Activated CD4-positive, alpha-beta T cell treated with anti-CD3 and anti-CD28 coated beads, Interleukin-2, amount 10 ng/mL, durations not matched to agents 24 days and 14 days (primary cell): ENCODE data around the gene CBX2. TPM values are rescaled to one million over a fixed set of nuclear protein-coding genes. Genes with fewer than 3 reads are reported as not detected.
"Not testable (repeated sequence)": the region's sequence is repeated elsewhere in the genome, so short reads cannot be mapped to it uniquely, and the experiment has no call there.

Experiments
- DNase-seq: peaks from one replicate; pipeline ENCODE4 v3.0.0; 2022
- H3K27ac Mint-ChIP-seq: one replicate; pipeline ENCODE4 v1.8.0; 2022; ENCODE audit warnings: mild to moderate bottlenecking, mixed read lengths
- H3K27me3 Mint-ChIP-seq: one replicate; pipeline ENCODE4 v1.8.0; 2022; ENCODE audit warnings: mixed read lengths
- H3K36me3 Mint-ChIP-seq: one replicate; pipeline ENCODE4 v1.8.0; 2022; ENCODE audit warnings: low read depth, mild to moderate bottlenecking, mixed read lengths
- H3K4me1 Mint-ChIP-seq: one replicate; pipeline ENCODE4 v1.8.0; 2021; ENCODE audit warnings: mixed read lengths
- H3K4me3 Mint-ChIP-seq: one replicate; pipeline ENCODE4 v1.8.0; 2022; ENCODE audit warnings: mild to moderate bottlenecking, moderate library complexity, mixed read lengths
- H3K9me3 Mint-ChIP-seq: one replicate; pipeline ENCODE4 v1.8.0; 2021; ENCODE audit warnings: mixed read lengths
- intact Hi-C: fragments of 100-400 bp; cut with micrococcal nuclease; formaldehyde crosslinking; loops from one replicate; pipeline ENCODE4 v1.15.1; 2023
- total RNA-seq: library from RNA; stranded (reverse); gene quantifications from 2 replicates; pipeline ENCODE4 v1.2.3, GENCODE V29; 2022

Gene CBX2
- total RNA-seq, 1 donor from 2014 or later: 8.2 TPM

GRCh38 chr17:79749156-79749815, 28.7 kb upstream of the CBX2 start:
- DNase-seq: no peak
- Mint-ChIP-seq H3K27ac (no peak overlapping the region), H3K4me1 (peaks cover 13% of the 10 kb centered on the region), H3K9me3 (no peaks in the 10 kb centered on the region), H3K4me3 (no peak overlapping the region), H3K27me3 (peaks cover 41% of the 10 kb centered on the region), H3K36me3 (no peaks in the 10 kb centered on the region)
- intact Hi-C loops: loop anchor here (5.0 kb wide), 1 partner anchor 43 kb away; no protein-coding TSS in a partner anchor

- DNase-seq: no peak
- no peak overlapping the region for H3K27ac Mint-ChIP-seq
- no peaks in the 10 kb centered on the region for H3K9me3 Mint-ChIP-seq
- peaks cover 13% of the 10 kb centered on the region for H3K4me1 Mint-ChIP-seq
- H3K4me3 Mint-ChIP-seq: no peak overlapping the region
- no peaks in the 10 kb centered on the region for H3K36me3 Mint-ChIP-seq
- H3K27me3 Mint-ChIP-seq: peaks cover 44% of the 10 kb centered on the region
- intact Hi-C loops: loop anchor here (5.0 kb wide), 1 partner anchor 42 kb away; no protein-coding TSS in a partner anchor
These were observed 28.0 kb upstream of the CBX2 start for GRCh38 chr17:79749958-79750357.

GRCh38 chr17:79750650-79751545, 27.1 kb upstream of the CBX2 start:
- no peak overlapping the region for H3K4me3 Mint-ChIP-seq
- intact Hi-C loops: no loop called here
- DNase-seq: no peak
- H3K9me3 Mint-ChIP-seq: no peaks in the 10 kb centered on the region
- H3K4me1 Mint-ChIP-seq: peaks cover 6% of the 10 kb centered on the region
- H3K27ac Mint-ChIP-seq: no peak overlapping the region
- H3K36me3 Mint-ChIP-seq: no peaks in the 10 kb centered on the region
- peaks cover 44% of the 10 kb centered on the region for H3K27me3 Mint-ChIP-seq

- H3K9me3 Mint-ChIP-seq: no peaks in the 10 kb centered on the region
- DNase-seq: no peak
- H3K4me3 Mint-ChIP-seq: no peak overlapping the region
These were observed 25.8 kb upstream of the CBX2 start for GRCh38 chr17:79752175-79752574.

GRCh38 chr17:79754370-79754769, 23.6 kb upstream of the CBX2 start:
- Mint-ChIP-seq H3K9me3 (no peaks in the 10 kb centered on the region), H3K27me3 (peaks cover 28% of the 10 kb centered on the region), H3K36me3 (no peaks in the 10 kb centered on the region), H3K27ac (no peak overlapping the region), H3K4me3 (no peak overlapping the region), H3K4me1 (no peaks in the 10 kb centered on the region)
- intact Hi-C loops: no loop called here
- no peak for DNase-seq

More at GRCh38 chr17:79752175-79752574, 25.8 kb upstream of the CBX2 start:
- Mint-ChIP-seq H3K4me1 (peaks cover 3% of the 10 kb centered on the region), H3K27ac (no peak overlapping the region), H3K36me3 (no peaks in the 10 kb centered on the region), H3K27me3 (peaks cover 37% of the 10 kb centered on the region)
- intact Hi-C loops: no loop called here

- intact Hi-C loops, H3K27ac Mint-ChIP-seq, H3K9me3 Mint-ChIP-seq, H3K36me3 Mint-ChIP-seq, H3K4me1 Mint-ChIP-seq, H3K4me3 Mint-ChIP-seq, DNase-seq: not testable (repeated sequence)
- peaks cover 23% of the 10 kb centered on the region for H3K27me3 Mint-ChIP-seq
These were observed 23.0 kb upstream of the CBX2 start for GRCh38 chr17:79754903-79755302.

- Mint-ChIP-seq H3K27me3 (peaks cover 20% of the 10 kb centered on the region), H3K4me3 (no peak overlapping the region), H3K27ac (no peak overlapping the region), H3K4me1 (no peaks in the 10 kb centered on the region), H3K9me3 (no peaks in the 10 kb centered on the region), H3K36me3 (no peaks in the 10 kb centered on the region)
- intact Hi-C loops: no loop called here
- no peak for DNase-seq
These were observed 22.4 kb upstream of the CBX2 start for GRCh38 chr17:79755591-79755990.

GRCh38 chr17:79757140-79757745, 20.7 kb upstream of the CBX2 start:
- intact Hi-C loops: no loop called here

GRCh38 chr17:79758271-79758670, 19.7 kb upstream of the CBX2 start:
- Mint-ChIP-seq H3K4me1 (no peaks in the 10 kb centered on the region), H3K9me3 (no peaks in the 10 kb centered on the region), H3K36me3 (no peaks in the 10 kb centered on the region), H3K4me3 (no peak overlapping the region), H3K27ac (no peak overlapping the region), H3K27me3 (peaks cover 10% of the 10 kb centered on the region)
- DNase-seq: no peak
- intact Hi-C loops: no loop called here

More at GRCh38 chr17:79757140-79757745, 20.7 kb upstream of the CBX2 start:
- no peak overlapping the region for H3K4me3 Mint-ChIP-seq
- H3K27me3 Mint-ChIP-seq: peaks cover 9% of the 10 kb centered on the region
- no peak for DNase-seq
- H3K9me3 Mint-ChIP-seq: no peaks in the 10 kb centered on the region
- H3K27ac Mint-ChIP-seq: no peak overlapping the region
- H3K36me3 Mint-ChIP-seq: no peaks in the 10 kb centered on the region
- no peaks in the 10 kb centered on the region for H3K4me1 Mint-ChIP-seq

GRCh38 chr17:79760197-79760906, 17.6 kb upstream of the CBX2 start:
- H3K27me3 Mint-ChIP-seq: peaks cover 5% of the 10 kb centered on the region
- H3K36me3 Mint-ChIP-seq: no peaks in the 10 kb centered on the region
- H3K27ac Mint-ChIP-seq: no peak overlapping the region
- no peak for DNase-seq
- no peaks in the 10 kb centered on the region for H3K4me1 Mint-ChIP-seq
- H3K9me3 Mint-ChIP-seq: no peaks in the 10 kb centered on the region
- intact Hi-C loops: no loop called here
- H3K4me3 Mint-ChIP-seq: no peak overlapping the region

GRCh38 chr17:79761894-79762589, 15.9 kb upstream of the CBX2 start:
- intact Hi-C loops: no loop called here
- DNase-seq: no peak
- Mint-ChIP-seq H3K27ac (no peak overlapping the region), H3K27me3 (peaks cover 6% of the 10 kb centered on the region), H3K9me3 (no peaks in the 10 kb centered on the region), H3K4me3 (no peak overlapping the region), H3K36me3 (no peaks in the 10 kb centered on the region), H3K4me1 (no peaks in the 10 kb centered on the region)

GRCh38 chr17:79765708-79766107, 12.2 kb upstream of the CBX2 start:
- H3K4me1 Mint-ChIP-seq: no peaks in the 10 kb centered on the region
- no peak overlapping the region for H3K4me3 Mint-ChIP-seq
- H3K27me3 Mint-ChIP-seq: peaks cover 20% of the 10 kb centered on the region
- no peak for DNase-seq
- intact Hi-C loops: no loop called here
- no peaks in the 10 kb centered on the region for H3K36me3 Mint-ChIP-seq
- H3K27ac Mint-ChIP-seq: no peak overlapping the region
- H3K9me3 Mint-ChIP-seq: no peaks in the 10 kb centered on the region
